RCC 7860 (cell line): ENCODE data around the gene GON4L.
A peak's percentile ranks its signal among the peaks of the same experiment; 100 is the strongest.
"Not testable (repeated sequence)": the region's sequence is repeated elsewhere in the genome, so short reads cannot be mapped to it uniquely, and the experiment has no call there.

ENCODE experiments used
- DNase-seq: peaks from one replicate; pipeline ENCODE4 v3.0.0-alpha.2; 2015; ENCODE audit warnings: low spot score
- FAIRE-seq: peaks from 2 replicates; lab custom pipeline; 2012; peaks lifted over from hg19 to GRCh38; lab: Jason Lieb, UNC

The GON4L gene

DNA sequence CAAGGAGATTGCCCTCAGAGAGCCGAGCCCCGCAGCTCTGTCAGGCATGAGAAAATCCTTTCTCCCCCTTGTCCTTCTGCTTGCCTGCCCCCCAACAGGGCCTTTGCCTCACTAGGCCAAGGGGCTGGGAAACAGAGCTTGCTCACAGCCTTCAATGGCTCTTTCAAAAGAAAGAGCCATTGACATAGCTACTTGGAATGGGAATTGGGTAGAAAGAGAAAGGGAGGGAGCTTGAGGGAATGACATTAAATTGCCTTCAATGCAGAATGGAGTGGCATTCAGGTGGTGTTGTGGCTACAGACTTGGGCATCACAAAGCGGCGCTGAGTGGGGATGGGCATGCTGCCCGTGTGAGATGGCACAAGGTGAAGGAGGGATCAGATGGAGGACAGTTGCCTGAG is 15.5 kb upstream of the GON4L start:
- no peak for FAIRE-seq

DNA sequence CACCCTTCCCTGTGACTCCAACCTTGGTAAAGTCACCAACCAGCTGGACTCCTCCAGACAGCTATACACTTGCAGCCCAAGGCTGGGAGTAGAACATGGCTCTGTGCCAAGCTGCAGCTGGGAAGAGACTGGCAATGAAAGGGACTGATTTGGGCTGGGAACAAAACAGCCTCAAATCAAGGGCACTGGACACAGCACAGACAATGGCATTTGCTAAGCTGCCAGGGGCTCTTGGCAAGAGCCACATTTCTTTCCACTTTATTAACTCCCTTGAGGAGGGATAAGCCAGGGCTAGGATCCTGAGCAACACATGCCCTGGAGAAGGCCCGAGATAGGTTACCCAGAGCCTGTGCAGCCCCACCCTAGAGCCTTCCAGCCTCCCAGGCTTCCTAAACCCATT is 14.4 kb upstream of the GON4L start:
- FAIRE-seq: no peak
- DNase-seq: no peak

More for the DNA sequence above, 15.5 kb upstream of the GON4L start:
- DNase-seq: no peak

DNA sequence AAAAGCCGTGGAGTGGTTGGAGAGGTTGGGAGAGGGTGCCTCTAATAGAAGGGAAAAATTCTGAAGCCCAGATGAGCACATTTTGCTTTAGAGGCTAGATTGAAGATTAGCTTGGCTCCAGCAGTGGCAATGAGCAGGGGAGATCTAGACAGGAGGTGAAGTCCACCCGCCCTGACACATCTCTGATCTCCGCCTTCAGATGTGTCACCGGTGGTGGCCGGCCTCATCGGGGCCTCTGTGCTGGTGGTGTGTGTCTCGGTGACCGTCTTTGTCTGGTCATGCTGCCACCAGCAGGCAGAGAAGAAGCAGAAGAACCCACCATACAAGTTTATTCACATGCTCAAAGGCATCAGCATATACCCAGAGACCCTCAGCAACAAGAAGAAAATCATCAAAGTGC is 10.8 kb upstream of the GON4L start:
- no peak for DNase-seq
- no peak for FAIRE-seq

DNA sequence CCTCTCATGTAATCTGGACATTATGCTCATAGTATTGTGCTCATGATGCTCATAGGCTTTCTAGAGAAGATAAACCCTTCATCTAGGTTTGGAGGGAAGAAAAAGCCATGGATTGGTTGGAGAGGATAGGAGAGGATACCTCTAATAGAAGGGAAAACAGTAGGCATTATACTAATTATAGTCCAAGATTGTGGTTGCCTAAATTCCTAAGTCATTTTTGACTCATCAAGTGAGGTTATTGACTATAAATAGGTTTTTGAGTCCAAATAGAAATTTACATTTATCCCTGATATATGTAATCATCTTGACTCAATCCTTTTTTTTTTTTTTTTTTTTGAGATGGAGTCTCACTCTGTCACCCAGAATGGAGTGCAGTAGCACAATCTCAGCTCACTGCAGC is 7.4 kb upstream of the GON4L start:
- DNase-seq (no peak), FAIRE-seq (no peak)

DNA sequence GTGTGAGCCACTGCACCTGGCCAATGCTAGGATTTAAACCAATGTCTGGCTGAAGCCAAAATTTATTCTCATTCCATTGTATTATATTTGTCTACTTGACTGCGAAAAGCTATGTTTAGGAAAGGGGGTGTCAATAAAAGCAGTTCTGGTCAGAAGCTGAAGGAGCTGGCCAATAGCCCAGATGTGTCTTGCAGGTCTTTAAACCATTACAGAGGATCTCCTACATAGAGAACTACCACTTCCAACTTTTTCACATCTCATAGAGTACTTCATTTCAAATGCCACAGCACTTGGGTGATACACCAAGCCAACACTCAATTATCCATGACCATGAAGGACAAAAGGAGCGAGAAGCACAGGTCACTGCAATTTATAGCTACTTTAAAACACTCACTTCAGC is 4.9 kb upstream of the GON4L start:
- DNase-seq (no peak), FAIRE-seq (no peak)

DNA sequence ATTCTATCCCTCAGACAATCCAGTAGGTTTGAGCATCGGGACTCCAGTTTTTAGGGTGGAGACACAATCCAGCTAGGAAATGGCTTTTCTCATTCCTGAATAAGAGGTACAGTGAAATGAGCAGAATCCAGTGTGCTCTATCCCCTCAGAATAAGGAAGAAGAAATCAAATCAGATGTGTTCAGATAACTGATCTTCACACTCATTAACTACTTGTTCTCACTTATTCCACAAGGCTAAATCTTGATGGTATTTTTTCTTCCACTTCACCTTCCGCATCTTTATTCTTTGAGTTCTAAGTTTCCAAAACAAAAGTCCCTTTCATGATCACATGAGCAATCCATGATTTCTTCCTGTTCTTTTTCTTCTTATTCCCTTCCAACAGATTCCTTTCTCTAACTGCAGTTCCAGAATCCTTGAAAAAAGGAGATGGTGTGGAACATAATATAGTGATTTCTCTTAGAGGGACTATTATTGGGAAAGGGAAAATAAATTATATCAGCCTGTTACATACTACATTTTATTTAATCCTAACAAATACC is 4.0 kb upstream of the GON4L start:
- DNase-seq (no peak), FAIRE-seq (no peak)

DNA sequence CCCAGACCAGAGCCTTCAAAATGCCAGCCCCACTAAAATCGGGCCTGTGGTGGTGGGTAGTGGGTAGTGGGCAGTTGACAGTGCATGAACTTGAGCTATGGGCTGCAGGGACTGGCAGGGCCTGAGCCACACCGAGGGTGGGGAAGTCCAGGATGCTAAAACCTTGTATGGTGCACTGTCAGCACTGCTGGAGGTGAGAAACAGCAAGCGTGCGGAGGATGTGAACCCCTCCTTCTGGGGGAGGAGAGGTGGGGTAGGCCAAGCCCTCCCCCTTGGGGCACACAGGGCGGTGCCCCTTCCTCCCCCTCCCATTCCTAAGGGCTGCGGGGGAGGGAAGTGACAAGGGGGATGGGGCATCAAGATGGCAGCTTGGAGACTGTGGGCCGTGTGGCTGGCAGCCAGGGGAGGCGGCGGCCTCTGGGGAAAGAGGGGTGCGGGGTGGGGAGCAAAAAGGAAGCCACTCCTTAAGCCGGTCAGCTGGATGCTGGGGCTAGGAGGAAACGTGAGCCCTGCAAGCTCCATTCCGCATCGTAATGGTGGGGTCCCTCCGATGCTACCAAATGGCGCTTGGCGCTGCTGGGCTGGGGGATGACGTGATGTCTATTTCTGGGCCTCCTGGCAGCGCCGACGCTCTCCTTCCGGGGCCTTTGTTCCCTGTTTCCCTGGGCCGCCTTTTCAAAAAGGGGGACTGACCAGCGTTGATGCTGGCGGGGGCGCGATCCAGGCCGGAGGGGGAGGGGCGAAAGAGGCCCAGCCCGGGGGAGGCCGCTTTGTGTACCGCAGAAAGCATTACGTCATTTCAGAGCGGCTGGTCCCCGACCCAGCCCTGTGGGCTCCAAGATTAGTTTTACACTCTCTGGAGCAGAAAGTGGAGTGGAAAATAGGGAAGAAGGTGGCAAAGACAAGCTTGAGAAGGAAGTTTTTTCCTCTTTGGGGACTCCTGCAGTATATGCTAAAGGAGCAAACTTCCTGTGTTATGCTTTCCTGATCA is 3.2 kb upstream of the GON4L start:
- DNase-seq: no peak
- FAIRE-seq: no peak

DNA sequence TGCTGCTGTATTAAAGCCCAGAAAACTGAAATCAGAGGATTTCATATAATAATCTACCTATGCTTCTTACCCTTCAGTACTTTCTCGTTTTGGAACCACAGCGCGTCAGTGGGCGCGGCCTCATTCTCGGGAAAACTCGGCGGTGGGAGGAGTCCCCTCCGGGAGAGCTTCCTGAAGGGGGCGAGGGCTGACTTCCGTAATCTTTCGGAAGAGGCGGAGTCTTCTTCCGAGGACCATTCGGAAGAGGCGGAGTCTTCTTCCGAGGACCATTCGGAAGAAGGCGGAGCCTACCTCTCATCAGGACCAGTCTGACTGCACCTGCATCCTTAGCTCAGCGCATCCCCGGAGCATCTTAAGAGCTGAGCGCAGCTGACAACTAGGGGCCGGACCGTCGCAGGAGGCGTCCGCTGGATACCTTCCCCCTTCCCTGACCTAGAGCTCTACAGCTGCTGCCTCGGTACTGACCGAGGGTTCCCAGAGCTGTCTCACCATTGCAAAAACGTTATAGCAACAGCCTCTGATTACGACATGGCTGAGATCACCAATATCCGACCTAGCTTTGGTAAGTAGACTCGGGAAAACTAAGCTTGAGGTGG is 2.3 kb upstream of the GON4L start, which contains the start of gene SYT11:
SYT11 (plus strand) TSS at position 334 of the 596 bp plus-strand sequence; CDS start at position 529, 195 bp downstream.
- peak; percentile 93 for FAIRE-seq
- DNase-seq: peak; percentile 86

DNA sequence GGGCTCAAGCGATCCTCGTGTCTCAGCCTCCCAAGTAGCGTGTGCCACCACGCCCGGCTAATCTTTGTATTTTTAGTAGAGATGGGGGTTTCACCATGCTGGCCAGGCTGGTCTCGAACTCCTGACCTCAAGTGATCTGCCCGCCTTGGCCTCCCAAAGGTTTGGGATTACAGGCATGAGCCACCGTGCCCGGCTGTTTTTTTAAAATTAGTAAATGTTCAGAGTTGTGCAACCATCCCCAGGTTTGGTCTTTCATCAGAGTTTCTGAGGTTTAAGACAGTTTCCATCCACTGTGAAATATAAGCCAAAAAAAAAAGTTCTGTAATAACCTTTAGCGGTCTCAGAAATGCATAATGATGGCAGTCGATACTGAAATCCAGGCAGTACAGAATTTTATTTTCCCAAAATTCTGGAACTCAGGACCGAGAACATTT is 1.8 kb upstream of the GON4L start:
- no peak for DNase-seq
- FAIRE-seq: no peak

DNA sequence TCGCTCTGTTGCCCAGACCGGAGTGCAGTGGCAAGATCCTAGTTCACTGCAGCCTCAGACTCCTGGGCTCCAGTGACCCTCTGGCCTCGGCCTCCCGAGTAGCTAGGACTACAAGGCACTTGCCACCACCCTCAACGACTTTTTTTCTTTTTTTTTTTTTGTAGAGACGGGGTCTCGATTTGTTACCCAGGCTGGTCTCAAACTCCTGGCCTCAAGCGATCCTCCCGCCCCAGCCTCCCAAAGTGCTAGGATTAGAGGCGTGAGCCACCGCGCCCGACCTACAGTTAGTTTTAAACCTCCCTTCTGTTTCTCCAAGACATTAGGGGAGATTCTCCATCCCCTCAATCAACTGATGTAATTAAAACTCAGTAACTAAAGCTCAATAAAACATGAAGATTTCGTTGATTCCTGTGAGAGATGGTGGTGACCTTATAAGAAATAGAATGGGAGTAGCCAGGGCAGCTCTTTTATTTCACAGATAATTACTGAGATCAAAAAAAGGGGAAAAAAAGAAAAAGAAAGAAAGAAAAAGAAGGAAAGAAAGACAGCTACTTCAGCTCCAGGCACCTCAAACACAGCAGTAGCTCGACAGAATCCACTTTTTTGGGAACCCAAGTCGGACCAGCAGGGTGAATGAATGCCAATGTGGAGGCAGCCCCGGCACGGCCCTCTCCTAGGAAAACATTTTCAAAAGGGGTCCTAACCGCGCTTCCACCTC is 598 bp downstream of the GON4L start:
- DNase-seq (no peak), FAIRE-seq (no peak)

DNA sequence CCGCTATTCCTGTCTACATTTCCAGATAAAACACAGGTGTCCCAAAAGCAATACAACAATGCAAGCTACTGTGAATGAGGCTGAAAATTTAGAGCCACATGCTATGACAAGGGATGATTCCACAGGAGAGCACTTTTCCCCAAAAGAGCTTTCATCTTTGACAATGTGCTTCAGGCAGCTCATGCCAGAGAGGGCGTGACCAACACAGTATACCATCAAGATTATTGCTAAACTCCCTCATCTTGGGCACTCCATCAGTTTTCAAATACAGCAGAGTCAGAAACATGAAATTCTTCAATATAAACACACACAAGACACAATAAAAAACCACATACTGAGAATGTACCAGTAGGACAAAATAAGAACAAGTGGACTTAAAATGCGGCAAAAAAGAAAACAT is 6.7 kb downstream of the GON4L start:
- DNase-seq: no peak
- FAIRE-seq: no peak

DNA sequence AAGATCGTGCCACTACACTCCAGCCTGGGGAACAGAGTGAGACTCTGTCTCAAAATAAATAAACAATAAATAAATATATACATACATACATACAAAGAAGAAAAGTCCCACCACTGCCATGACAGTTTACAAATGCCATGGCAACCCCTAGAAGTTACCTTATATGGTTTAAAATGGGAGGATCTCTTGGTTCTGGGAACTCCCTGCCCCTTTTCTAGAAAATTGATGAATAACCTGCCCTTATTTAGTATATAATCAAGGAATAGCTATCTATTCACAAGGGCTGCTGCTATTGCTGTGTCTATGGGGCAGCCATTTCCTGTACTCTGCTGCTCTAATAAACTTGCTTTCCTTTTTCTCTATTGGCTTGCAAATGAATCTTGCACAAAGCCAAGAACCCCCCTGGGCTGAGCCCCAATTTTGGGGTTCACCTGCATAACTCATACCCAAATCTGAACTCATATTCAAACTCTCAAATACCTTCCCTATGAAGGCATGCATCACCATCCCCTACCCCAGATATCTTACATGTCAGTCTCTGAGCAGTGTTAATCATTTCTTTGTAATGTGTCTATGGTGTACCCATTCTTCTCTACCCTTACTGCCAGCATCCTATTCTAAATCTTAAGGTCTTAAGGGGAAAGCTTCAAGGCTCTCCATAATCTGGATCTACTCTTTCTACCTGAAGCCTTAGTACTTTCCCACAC is 9.0 kb downstream of the GON4L start:
- FAIRE-seq (no peak), DNase-seq (no peak)

DNA sequence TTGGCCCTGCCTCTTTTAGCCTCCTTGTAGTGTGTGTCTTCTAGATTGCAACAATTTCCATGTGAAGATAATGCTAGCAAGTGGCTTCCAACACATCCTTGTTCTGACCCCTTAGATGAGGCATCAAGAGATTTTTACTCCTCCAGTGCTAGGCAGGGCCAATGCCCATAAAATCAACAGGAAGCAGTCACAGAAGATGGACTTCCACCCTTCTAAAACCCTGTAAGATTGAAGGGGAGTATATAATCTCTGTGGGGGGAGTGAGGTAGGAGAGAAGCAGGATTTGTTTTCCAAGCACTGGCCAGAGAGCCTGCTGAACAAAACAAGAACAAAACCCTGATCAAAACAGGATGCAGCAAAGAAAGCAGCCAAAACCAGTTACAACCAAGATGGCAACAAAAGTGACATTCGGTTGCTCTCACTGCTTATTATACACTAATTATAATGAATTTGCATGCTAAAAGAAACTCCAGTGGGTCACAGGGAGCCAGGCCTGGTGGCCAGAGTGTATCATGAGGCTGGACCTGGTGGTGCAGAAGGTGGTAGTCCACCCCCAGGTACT is 12.1 kb downstream of the GON4L start:
- DNase-seq (no peak), FAIRE-seq (no peak)

DNA sequence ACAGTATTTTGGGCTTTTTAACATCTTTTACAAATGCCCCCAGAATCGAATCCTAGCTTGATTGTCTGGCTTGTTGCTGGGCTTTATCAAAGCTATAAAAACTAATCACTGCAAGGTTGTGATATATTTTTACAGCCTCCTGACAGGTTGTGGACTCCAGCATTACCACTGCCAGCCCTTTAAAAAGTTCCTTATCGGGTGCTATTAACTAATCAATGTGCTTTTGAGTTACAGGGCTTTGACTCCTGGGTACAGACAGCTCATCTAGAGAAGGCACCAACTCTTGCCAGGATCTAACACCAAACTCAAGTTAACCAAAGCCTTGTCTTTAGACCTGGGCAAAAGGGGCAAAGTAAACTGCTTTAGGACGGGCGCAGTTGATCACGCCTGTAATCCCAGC is 16.6 kb downstream of the GON4L start:
- no peak for FAIRE-seq

DNA sequence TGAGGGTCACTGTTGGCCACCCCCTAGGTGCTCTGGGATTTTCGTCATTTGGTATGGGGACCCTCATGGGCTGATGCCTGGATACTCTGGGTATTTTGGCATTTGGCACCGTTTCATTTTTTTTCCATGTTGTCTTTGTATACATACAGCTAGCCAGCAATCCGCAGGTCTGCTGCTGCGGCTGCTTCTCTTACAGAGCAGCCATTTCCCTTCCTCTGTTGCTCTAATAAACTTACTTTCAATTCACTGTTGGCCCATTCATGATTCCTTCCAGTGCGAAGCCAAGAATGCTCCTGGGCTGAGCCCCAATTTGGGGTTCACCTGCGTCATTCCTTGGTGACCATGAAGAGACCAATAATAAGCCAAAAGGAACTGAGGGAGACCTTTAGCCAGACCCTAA is 21.5 kb downstream of the GON4L start:
- FAIRE-seq: no peak
- no peak for DNase-seq

More for the DNA sequence above, 16.6 kb downstream of the GON4L start:
- no peak for DNase-seq

DNA sequence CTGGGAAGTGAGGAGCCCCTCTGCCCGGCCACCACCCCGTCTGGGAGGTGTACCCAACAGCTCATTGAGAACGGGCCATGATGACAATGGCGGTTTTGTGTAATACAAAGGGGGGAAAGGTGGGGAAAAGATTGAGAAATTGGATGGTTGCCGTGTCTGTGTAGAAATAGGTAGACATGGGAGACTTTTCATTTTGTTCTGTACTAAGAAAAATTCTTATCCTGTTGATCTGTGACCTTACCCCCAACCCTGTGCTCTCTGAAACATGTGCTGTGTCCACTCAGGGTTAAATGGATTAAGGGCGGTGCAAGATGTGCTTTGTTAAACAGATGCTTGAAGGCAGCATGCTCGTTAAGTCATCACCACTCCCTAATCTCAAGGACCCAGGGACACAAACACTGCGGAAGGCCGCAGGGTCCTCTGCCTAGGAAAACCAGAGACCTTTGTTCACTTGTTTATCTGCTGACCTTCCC is 22.1 kb downstream of the GON4L start:
- not testable (repeated sequence) for FAIRE-seq, DNase-seq

DNA sequence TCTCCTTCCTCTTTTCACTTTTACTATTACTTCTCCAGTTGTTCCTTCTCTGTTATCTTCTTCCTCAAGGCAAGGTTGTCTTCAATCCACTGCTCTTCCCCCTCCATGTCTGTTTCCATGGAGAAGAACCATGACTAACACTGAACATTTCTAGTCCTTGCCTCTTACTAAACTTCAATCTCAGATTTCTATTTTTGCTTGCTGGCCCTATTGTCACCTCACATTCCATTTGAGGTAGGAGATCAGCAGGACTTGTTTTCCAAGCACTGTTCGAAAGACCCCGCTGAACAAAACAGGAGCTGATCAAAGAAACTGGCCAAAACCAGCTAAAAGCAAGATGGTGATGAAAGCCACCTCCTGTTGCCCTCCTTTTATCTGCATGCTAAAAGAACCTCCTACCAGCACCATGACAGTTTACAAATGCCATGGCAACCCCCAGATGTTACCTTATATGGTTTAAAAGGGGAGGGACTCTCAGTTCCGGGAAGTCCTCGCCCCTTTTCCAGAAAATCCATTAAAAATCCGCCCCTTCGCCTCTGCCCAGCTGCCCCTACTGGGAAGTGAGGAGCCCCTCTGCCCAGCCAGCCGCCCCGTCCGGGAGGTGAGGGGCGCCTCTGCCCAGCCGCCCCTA is 22.6 kb downstream of the GON4L start:
- no peak for DNase-seq
- no peak for FAIRE-seq

DNA sequence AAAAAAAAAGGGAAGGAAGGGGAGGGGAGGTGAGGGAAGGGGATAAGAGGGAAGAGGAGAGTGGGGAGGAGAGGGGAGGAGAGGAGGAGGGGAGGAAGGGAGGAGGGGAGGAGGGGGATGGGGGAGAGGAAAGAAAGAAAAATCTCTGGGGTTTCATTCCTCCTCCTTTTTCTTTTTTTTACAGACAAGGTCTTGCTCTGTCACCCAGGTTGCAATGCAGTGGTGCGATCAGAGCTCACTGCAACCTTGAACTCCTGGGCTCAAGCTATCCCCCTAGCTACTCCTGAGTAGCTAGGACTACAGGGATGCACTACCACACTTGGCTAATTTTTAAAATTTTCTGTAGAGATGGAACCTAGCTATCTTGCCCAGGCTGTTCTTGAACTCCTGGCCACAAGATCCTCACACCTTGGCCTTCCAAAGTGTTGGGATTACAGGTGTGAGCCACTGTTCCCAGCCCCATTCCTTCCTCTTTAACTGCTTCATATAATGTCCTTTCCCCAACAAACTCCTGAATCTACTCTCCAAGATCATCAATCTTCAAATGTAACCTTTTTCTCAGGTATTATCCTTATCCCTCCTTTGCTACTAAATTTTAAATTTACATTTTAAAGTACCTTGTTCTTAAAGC is 23.2 kb downstream of the GON4L start:
- no peak for DNase-seq
- no peak for FAIRE-seq
